Fibroblast of the aortic adventitia (primary cell): ENCODE measurements around the gene EYS. TPM values are rescaled to one million over a fixed set of nuclear protein-coding genes. Genes with fewer than 3 reads are reported as not detected.

ENCODE experiments used
- DNase-seq: peaks from one replicate; pipeline ENCODE4 v3.0.0-alpha.2; 2010; ENCODE audit warnings: low read depth
- H3K4me3 ChIP-seq: 2 replicates; pipeline ENCODE4 v1.5.1; 2011; ENCODE audit warnings: low read depth, mild to moderate bottlenecking, control low read depth, low read length, moderate library complexity
- total RNA-seq: library from RNA; depleted of rRNA; stranded (reverse); fragments of >200 nt; gene quantifications from 2 replicates; pipeline ENCODE4 v1.2.3, GENCODE V29; 2012; ENCODE audit warnings: low replicate concordance
- TF ChIP-seq, protein P1 (sequence below): IDR thresholded peaks from 2 replicates; pipeline ENCODE4 v1.5.1; 2011; ENCODE audit warnings: mild to moderate bottlenecking, low read length, control low read depth, inconsistent platforms; ENCODE audit not compliant: insufficient read depth

The EYS gene
- total RNA-seq, 1 donor = 0.09 TPM

DNA sequence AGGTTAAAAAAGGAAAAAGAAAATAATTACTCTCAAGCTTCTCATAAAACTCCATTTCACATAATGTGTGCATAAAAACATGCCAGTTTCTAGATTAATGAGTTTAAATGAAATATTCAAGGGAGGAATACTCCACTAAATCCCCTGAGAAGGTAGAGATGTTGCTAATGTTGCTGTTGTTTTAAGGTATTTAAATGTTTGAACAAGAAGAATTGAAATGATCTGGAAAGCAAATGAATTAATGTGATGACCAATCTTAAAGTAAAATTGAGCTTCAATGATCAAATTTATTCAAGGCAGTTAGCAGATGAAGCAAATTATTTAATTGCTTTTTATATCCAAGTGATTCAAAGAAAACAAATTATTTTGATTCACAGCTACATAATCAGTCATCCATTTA lies 804.4 kb downstream of the EYS start:
- TF ChIP-seq, protein P1, sequence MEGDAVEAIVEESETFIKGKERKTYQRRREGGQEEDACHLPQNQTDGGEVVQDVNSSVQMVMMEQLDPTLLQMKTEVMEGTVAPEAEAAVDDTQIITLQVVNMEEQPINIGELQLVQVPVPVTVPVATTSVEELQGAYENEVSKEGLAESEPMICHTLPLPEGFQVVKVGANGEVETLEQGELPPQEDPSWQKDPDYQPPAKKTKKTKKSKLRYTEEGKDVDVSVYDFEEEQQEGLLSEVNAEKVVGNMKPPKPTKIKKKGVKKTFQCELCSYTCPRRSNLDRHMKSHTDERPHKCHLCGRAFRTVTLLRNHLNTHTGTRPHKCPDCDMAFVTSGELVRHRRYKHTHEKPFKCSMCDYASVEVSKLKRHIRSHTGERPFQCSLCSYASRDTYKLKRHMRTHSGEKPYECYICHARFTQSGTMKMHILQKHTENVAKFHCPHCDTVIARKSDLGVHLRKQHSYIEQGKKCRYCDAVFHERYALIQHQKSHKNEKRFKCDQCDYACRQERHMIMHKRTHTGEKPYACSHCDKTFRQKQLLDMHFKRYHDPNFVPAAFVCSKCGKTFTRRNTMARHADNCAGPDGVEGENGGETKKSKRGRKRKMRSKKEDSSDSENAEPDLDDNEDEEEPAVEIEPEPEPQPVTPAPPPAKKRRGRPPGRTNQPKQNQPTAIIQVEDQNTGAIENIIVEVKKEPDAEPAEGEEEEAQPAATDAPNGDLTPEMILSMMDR = no peak
- DNase-seq = no peak
- no peak overlapping the region for H3K4me3 ChIP-seq

- TF ChIP-seq, protein P1 = no peak
- no peak for DNase-seq
- H3K4me3 ChIP-seq = no peak overlapping the region
These were observed 810.1 kb downstream of the EYS start for GRCh38 chr6:64896939-64897338.

DNA sequence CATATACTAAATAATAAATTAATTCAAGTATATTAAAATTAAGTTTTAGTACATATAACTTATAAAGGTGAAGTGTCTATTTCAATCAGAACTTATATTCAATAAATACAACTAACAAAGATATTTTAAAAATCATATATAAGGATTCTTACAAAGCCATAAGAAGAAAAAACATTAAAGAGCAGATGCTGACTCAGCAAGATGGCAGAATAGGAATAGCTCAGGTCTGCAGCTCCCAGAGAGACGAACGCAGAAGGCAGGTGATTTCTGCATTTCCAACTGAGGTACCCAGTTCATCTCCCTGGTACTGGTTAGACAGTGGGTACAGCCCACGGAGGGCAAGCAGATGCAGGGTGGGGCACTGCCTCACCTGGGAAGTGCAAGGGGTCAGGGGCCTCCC lies 811.1 kb downstream of the EYS start:
- TF ChIP-seq, protein P1 = no peak
- DNase-seq = no peak
- H3K4me3 ChIP-seq = no peak overlapping the region

- H3K4me3 ChIP-seq = no peak overlapping the region
- TF ChIP-seq, protein P1 = no peak
- DNase-seq = peak; percentile 4
These were observed 816.4 kb downstream of the EYS start for GRCh38 chr6:64890609-64891008.

DNA sequence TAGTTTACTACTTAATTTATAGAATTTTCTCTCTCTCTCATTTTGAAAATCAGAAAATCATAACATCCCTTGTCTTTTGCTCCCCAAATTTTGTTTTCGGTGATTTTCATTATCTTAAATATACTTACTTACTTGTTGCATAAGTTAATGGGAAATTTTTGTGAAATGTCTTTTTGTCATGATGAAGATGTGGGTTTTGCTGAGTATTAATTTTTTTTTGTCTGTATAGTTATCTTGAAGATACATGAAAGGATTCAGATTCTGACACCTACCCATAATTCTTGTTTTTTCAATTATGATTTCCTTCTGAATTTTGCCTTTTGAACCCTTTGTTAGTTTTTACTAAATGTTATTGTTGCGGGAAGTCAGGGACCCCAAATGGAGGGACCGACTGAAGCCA lies 817.9 kb downstream of the EYS start:
- TF ChIP-seq, protein P1 = no peak
- DNase-seq = no peak
- H3K4me3 ChIP-seq = no peak overlapping the region

DNA sequence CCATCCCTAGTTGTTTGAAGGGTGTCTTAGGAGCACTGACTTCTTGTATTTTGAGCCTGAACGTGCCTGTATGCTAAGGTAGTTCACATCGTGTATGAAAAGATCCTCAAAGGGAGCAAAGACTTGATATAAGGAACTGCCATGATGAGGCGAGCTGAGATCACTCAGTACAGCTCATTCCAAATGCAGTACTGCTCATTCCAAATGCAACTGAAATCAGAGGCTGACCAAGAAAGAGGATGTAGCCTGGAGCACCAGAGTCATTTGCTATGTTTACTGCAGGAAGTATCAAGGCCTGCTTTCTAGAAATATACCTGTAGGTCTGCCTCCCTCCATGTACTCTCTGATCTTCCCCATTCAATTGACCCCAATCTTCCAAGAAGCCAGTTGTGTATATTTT lies 832.2 kb downstream of the EYS start:
- TF ChIP-seq, protein P1 = no peak
- no peak for DNase-seq
- H3K4me3 ChIP-seq = no peak overlapping the region

DNA sequence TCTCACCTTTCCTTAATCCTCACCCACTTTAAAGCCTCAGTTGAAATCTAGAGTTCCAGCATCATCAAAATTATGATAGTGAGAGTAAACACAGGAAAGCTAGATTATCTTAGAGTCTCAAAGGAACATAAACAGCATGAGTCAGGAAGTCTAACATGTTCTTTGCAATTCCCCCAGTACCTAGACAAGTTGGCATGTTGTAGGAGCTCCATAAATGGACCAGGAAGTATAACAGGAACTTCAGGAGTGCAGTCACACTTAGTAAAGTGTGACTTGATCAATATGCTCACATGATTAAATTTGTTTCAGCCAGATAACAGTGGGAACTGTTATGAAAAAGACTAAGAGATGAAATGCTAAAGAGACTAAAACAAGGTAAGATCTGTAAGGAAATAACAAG lies 834.4 kb downstream of the EYS start:
- TF ChIP-seq, protein P1 = no peak
- DNase-seq = no peak
- no peak overlapping the region for H3K4me3 ChIP-seq
